Keratinocyte (primary cell): ENCODE data around the gene OR10A4.
"Not testable (repeated sequence)": the region's sequence is repeated elsewhere in the genome, so short reads cannot be mapped to it uniquely, and the experiment has no call there.

Source experiments
- EZH2 ChIP-seq: IDR thresholded peaks from one replicate; pipeline ENCODE4 v1.6.1; 2012; ENCODE audit warnings: inconsistent platforms, mild to moderate bottlenecking, low read length, moderate library complexity
- TF ChIP-seq, protein P1 (sequence below), 3 experiments: IDR thresholded peaks in 1 of 3; conservative IDR thresholded peaks in 1 of 3; optimal IDR thresholded peaks in 1 of 3; 2 replicates in 2 of 3; 3 replicates in 1 of 3; pipeline versions ENCODE3 to v1.5.1; 2011; ENCODE audit warnings: low read length in 3 of 3, mild to moderate bottlenecking in 3 of 3, moderate library complexity in 2 of 3, control low read depth in 1 of 3, inconsistent platforms in 1 of 3; ENCODE audit not compliant: insufficient read depth in 2 of 3; ENCODE audit errors: extremely low read depth in 1 of 3

DNA sequence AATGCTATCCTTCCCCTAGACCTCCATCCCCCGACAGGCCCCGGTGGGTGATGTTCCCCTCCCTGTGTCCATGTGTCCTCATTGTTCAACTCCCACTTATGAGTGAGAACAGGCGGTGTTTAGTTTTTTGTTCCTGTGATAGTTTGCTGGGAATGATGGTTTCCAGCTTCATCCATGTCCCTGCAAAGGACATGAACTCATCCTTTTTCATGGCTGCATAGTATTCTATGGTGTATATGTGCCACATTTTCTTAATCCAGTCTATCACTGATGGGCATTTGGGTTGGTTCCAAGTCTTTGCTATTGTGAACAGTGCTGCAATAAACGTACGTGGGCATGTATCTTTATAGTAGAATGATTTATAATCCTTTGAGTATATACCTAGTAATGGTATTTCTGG lies 11.3 kb downstream of the OR10A4 start:
- TF ChIP-seq, protein P1, sequence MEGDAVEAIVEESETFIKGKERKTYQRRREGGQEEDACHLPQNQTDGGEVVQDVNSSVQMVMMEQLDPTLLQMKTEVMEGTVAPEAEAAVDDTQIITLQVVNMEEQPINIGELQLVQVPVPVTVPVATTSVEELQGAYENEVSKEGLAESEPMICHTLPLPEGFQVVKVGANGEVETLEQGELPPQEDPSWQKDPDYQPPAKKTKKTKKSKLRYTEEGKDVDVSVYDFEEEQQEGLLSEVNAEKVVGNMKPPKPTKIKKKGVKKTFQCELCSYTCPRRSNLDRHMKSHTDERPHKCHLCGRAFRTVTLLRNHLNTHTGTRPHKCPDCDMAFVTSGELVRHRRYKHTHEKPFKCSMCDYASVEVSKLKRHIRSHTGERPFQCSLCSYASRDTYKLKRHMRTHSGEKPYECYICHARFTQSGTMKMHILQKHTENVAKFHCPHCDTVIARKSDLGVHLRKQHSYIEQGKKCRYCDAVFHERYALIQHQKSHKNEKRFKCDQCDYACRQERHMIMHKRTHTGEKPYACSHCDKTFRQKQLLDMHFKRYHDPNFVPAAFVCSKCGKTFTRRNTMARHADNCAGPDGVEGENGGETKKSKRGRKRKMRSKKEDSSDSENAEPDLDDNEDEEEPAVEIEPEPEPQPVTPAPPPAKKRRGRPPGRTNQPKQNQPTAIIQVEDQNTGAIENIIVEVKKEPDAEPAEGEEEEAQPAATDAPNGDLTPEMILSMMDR (optimal IDR thresholded peaks at IDR 0.05 in 1 of 3, IDR thresholded peaks at IDR 0.05 in 1 of 3, conservative IDR thresholded peaks at IDR 0.05 in 1 of 3; ENCODE audit: extremely low read depth in 1 of 3, insufficient read depth in 2 of 3, low read length in 3 of 3), result not testable (repeated sequence)
- not testable (repeated sequence) for TF ChIP-seq EZH2
